Calu3 (cell line): Measurements from ENCODE around the gene ANKS1B. TPM values are rescaled to one million over a fixed set of nuclear protein-coding genes. Genes with fewer than 3 reads are reported as not detected.

Source experiments
- BruUV-seq: library from RNA; stranded (reverse); fragments of 400-500 nt; replicated peaks from 2 replicates; lab custom pipeline; 2021; lab: Mats Ljungman, UMichigan
- CTCF ChIA-PET: fragments of 300-600 bp; sonication (Branson Sonifier 250); formaldehyde crosslinking; loops from one replicate; lab custom pipeline; 2022; ENCODE audit warnings: antibody characterized with exemption; lab: Charles Lee
- DNase-seq: peaks from one replicate; pipeline ENCODE4 v3.0.0; 2022
- H3K27ac Mint-ChIP-seq: one replicate; pipeline ENCODE4 v1.8.0; 2022; ENCODE audit warnings: mixed read lengths; ENCODE audit not compliant: unreplicated experiment
- H3K27me3 Mint-ChIP-seq: one replicate; pipeline ENCODE4 v1.8.0; 2022; ENCODE audit warnings: mixed read lengths; ENCODE audit not compliant: unreplicated experiment
- H3K36me3 Mint-ChIP-seq: one replicate; pipeline ENCODE4 v1.8.0; 2022; ENCODE audit warnings: mild to moderate bottlenecking, moderate library complexity, mixed read lengths; ENCODE audit not compliant: insufficient read depth, unreplicated experiment
- H3K4me1 Mint-ChIP-seq: one replicate; pipeline ENCODE4 v1.8.0; 2022; ENCODE audit warnings: mild to moderate bottlenecking, low read depth, mixed read lengths; ENCODE audit not compliant: unreplicated experiment
- H3K4me3 Mint-ChIP-seq: one replicate; pipeline ENCODE4 v1.8.0; 2022; ENCODE audit warnings: mild to moderate bottlenecking, low read depth, moderate library complexity, mixed read lengths; ENCODE audit not compliant: unreplicated experiment
- H3K9me3 Mint-ChIP-seq: one replicate; pipeline ENCODE4 v1.8.0; 2022; ENCODE audit warnings: low read depth, mixed read lengths; ENCODE audit not compliant: unreplicated experiment
- intact Hi-C: fragments of 100-400 bp; cut with micrococcal nuclease; formaldehyde crosslinking; loops from one replicate; pipeline ENCODE4 v1.10.0; 2022; ENCODE audit not compliant: unreplicated experiment
- total RNA-seq: library from RNA; stranded (reverse); gene quantifications from 2 replicates; pipeline ENCODE4 v1.2.3, GENCODE V29; 2022
- TF ChIP-seq, protein P1 (sequence below): fragments of 200-600 bp; IDR thresholded peaks from one replicate; pipeline ENCODE4 v1.8.0; 2022; ENCODE audit warnings: antibody characterized with exemption; ENCODE audit not compliant: unreplicated experiment

Gene ANKS1B
- total RNA-seq, 1 experiment from 2014 or later: 1.7 TPM

DNA sequence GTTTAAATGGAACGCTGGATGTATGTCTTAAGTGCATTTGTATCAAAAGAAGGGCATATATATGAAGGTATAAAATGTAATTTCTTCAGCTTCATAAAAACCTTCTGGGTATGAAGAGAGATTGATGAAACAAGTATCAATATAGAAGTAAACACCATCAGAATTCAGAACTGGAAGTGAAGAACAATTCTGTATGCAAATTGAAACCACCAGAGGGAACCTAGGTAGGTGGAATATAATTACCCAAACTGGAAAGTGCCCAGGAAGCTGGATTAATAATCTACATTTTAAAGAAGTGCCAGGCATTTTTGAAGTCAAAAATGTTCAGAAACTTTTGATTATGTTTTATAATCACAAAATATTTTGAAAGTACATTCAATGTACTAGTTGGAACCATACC is 673.4 kb downstream of the ANKS1B start:
- intact Hi-C loops: no loop called here
- peaks cover 8% of the 10 kb centered on the region for H3K9me3 Mint-ChIP-seq
- CTCF ChIA-PET: no interaction called here
- H3K27me3 Mint-ChIP-seq: no peaks in the 10 kb centered on the region
- DNase-seq: no peak
- H3K27ac Mint-ChIP-seq: no peak overlapping the region
- H3K4me1 Mint-ChIP-seq: no peaks in the 10 kb centered on the region
- H3K4me3 Mint-ChIP-seq: no peak overlapping the region
- H3K36me3 Mint-ChIP-seq: no peaks in the 10 kb centered on the region
- TF ChIP-seq, protein P1, sequence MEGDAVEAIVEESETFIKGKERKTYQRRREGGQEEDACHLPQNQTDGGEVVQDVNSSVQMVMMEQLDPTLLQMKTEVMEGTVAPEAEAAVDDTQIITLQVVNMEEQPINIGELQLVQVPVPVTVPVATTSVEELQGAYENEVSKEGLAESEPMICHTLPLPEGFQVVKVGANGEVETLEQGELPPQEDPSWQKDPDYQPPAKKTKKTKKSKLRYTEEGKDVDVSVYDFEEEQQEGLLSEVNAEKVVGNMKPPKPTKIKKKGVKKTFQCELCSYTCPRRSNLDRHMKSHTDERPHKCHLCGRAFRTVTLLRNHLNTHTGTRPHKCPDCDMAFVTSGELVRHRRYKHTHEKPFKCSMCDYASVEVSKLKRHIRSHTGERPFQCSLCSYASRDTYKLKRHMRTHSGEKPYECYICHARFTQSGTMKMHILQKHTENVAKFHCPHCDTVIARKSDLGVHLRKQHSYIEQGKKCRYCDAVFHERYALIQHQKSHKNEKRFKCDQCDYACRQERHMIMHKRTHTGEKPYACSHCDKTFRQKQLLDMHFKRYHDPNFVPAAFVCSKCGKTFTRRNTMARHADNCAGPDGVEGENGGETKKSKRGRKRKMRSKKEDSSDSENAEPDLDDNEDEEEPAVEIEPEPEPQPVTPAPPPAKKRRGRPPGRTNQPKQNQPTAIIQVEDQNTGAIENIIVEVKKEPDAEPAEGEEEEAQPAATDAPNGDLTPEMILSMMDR: no peak
- no TSS peak for BruUV-seq

DNA sequence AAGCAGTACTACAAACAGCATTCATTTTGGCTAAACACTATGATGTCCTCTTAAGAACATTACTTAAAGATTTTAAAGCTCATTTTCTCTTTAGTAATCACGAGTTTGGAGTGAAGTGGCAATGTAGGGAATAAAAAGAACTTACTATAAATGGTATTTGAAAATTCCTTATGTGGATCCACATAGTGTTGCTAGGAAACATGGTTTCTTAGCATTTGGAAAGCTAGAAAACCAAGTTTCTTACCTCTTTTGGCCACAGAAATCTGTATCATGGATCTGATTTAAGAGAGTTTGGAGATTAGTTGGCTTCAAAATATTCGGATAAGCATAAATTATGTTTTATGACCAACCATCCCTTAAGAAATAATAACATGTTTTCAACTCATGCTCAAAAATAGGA is 674.9 kb downstream of the ANKS1B start:
- Mint-ChIP-seq H3K4me1 (no peaks in the 10 kb centered on the region), H3K36me3 (no peaks in the 10 kb centered on the region), H3K27ac (no peak overlapping the region), H3K9me3 (peaks cover 10% of the 10 kb centered on the region), H3K27me3 (no peaks in the 10 kb centered on the region), H3K4me3 (no peak overlapping the region)
- no TSS peak for BruUV-seq
- TF ChIP-seq, protein P1: no peak
- intact Hi-C loops: no loop called here
- no peak for DNase-seq
- CTCF ChIA-PET: no interaction called here

DNA sequence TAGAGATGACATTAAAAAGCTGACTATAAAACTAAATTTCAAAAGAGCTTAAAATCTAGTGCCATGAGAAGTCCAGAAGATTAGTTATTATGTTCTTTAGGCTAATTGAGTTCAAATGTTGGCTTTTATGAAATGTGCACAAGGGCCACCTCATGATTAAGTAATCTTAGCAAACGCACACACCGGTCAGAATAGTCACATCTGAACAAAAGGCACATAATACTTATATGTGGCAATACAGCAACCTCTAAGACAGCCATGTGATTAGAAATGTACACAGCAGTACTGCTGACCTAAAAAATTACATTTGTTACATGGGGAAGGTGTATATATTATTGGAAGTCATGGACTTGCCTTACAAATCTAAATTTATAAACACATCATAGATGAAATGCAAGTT is 681.9 kb downstream of the ANKS1B start:
- Mint-ChIP-seq H3K36me3 (no peaks in the 10 kb centered on the region), H3K9me3 (peaks cover 5% of the 10 kb centered on the region), H3K27ac (no peak overlapping the region), H3K4me1 (no peaks in the 10 kb centered on the region), H3K27me3 (no peaks in the 10 kb centered on the region), H3K4me3 (no peak overlapping the region)
- TF ChIP-seq, protein P1: no peak
- CTCF ChIA-PET: no interaction called here
- intact Hi-C loops: no loop called here
- BruUV-seq: no TSS peak
- DNase-seq: no peak

DNA sequence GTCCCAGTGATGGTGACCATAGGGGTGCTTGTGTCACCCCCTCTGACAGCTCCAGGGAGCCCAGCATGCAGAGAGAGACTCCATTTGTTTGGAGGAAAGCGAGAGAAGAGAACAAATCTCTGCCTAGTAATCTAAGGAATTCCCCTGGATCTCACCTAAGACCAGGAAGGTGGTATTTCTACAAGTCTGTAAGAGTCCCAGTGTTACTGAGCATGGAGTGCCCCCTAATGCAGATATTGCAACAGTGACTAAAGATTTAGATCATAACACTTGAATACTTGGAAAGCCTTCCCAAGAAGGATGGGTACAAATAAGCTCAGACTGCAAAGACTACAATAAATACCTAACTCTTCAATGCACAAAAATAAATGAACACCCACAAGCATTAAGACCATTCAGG is 697.6 kb downstream of the ANKS1B start:
- no peaks in the 10 kb centered on the region for H3K4me1 Mint-ChIP-seq
- no peaks in the 10 kb centered on the region for H3K36me3 Mint-ChIP-seq
- no peaks in the 10 kb centered on the region for H3K27me3 Mint-ChIP-seq
- TF ChIP-seq, protein P1: no peak
- DNase-seq: no peak
- intact Hi-C loops: loop anchor here (1.0 kb wide), 1 partner anchor 244 kb away; no protein-coding TSS in a partner anchor
- no peak overlapping the region for H3K27ac Mint-ChIP-seq
- BruUV-seq: no TSS peak
- CTCF ChIA-PET: no interaction called here
- peaks cover 14% of the 10 kb centered on the region for H3K9me3 Mint-ChIP-seq
- no peak overlapping the region for H3K4me3 Mint-ChIP-seq
